GM13977 (cell line): ENCODE data around the gene UTS2.
A peak's percentile ranks its signal among the peaks of the same experiment; 100 is the strongest.

Experiments used
- DNase-seq: peaks from one replicate; pipeline ENCODE4 v3.0.0; 2012; ENCODE audit warnings: low spot score
- CTCF ChIP-seq: IDR thresholded peaks from 2 replicates; pipeline ENCODE4 v1.5.1; 2012; ENCODE audit warnings: mild to moderate bottlenecking, control low read depth; ENCODE audit not compliant: insufficient read depth; ENCODE audit errors: extremely low read depth, missing control alignments
- in situ Hi-C: fragments of 300-500 bp; cut with MboI; formaldehyde crosslinking; loops from one replicate; pipeline ENCODE4 v1.12.0; 2022; ENCODE audit warnings: low sequenced_read_pairs, low pct_unique_long_range_greater_than_20kb, mixed read lengths, inconsistent platforms; ENCODE audit not compliant: unreplicated experiment

UTS2 gene

GRCh38 chr1:7857000-7857399, 4.1 kb upstream of the UTS2 start:
- in situ Hi-C loops, result no loop called here
- TF ChIP-seq CTCF, result no peak
- no peak for DNase-seq

GRCh38 chr1:7856345-7856744, 3.5 kb upstream of the UTS2 start:
- no peak for DNase-seq
- in situ Hi-C loops, result no loop called here
- peak; percentile 18 for TF ChIP-seq CTCF

- in situ Hi-C loops, result no loop called here
- no peak for DNase-seq
- no peak for TF ChIP-seq CTCF
Measured at GRCh38 chr1:7853684-7854026, 790 bp upstream of the UTS2 start.

- no peak for DNase-seq
- no peak for TF ChIP-seq CTCF
- in situ Hi-C loops, result no loop called here
Measured at GRCh38 chr1:7850786-7851185, 2.1 kb downstream of the UTS2 start.

- in situ Hi-C loops, result no loop called here
- DNase-seq, result no peak
- TF ChIP-seq CTCF, result no peak
Measured at GRCh38 chr1:7847599-7847998, 5.3 kb downstream of the UTS2 start.

- in situ Hi-C loops, result no loop called here
- TF ChIP-seq CTCF, result no peak
- no peak for DNase-seq
Measured at GRCh38 chr1:7846656-7847055, 6.2 kb downstream of the UTS2 start.

GRCh38 chr1:7845761-7846160, 7.1 kb downstream of the UTS2 start:
- in situ Hi-C loops, result no loop called here
- TF ChIP-seq CTCF, result no peak
- no peak for DNase-seq
